Transverse colon (tissue), 4 donors: ENCODE results near the gene ZAR1. TPM values are rescaled to one million over a fixed set of nuclear protein-coding genes. Genes with fewer than 3 reads are reported as not detected.
"Not testable (repeated sequence)": the region's sequence is repeated elsewhere in the genome, so short reads cannot be mapped to it uniquely, and the experiment has no call there.

ENCODE experiments used
- DNase-seq: peaks from one replicate; pipeline ENCODE4 v3.0.0-alpha.2; 2019
- H3K27ac ChIP-seq, 4 donors: fragments of 200-600 bp; sonication (generic); 2 replicates each; pipeline ENCODE4 v1.5.1; 2016 to 2018; ENCODE audit warnings: inconsistent platforms in 4 of 4
- H3K27me3 ChIP-seq: fragments of 200-600 bp; sonication (generic); 2 replicates; pipeline ENCODE4 v1.5.1; 2017; ENCODE audit warnings: inconsistent platforms
- H3K36me3 ChIP-seq, 4 donors: fragments of 200-600 bp; sonication (generic); 2 replicates each; pipeline ENCODE4 v1.5.1; 2017 to 2019; ENCODE audit warnings: inconsistent platforms in 4 of 4
- H3K4me1 ChIP-seq, 4 donors: fragments of 200-600 bp; sonication (generic); 2 replicates each; pipeline ENCODE4 v1.5.1; 2017 to 2020; ENCODE audit warnings: inconsistent platforms in 4 of 4
- H3K4me3 ChIP-seq, 4 donors: fragments of 200-600 bp; sonication (generic); 1 replicate in 1 of 4; 2 replicates in 3 of 4; pipeline versions ENCODE4 v1.5.1 to v1.6.1; 2017 to 2019; ENCODE audit warnings: inconsistent platforms in 4 of 4
- H3K9me3 ChIP-seq, 2 donors: fragments of 200-600 bp; sonication (generic); 2 replicates each; pipeline ENCODE4 v1.5.1; 2017 to 2019; ENCODE audit warnings: inconsistent platforms in 2 of 2
- EP300 ChIP-seq: sonication (generic); formaldehyde crosslinking; IDR thresholded peaks from one replicate; pipeline ENCODE4 v1.6.1; 2017; ENCODE audit warnings: antibody characterized with exemption, low read depth
- POLR2A ChIP-seq: fragments of 450-650 bp; IDR thresholded peaks from one replicate; pipeline ENCODE4 v1.6.1; 2016; ENCODE audit warnings: antibody characterized with exemption, mild to moderate bottlenecking, moderate library complexity
- POLR2AphosphoS5 ChIP-seq, 3 donors: sonication (generic); formaldehyde crosslinking; IDR thresholded peaks; one replicate each; pipeline ENCODE4 v1.6.1; 2016; ENCODE audit warnings: antibody characterized with exemption in 3 of 3
- WGBS, 2 donors: methylation state at CpG; one replicate each; pipeline ENCODE4 v1.1.5; 2018; ENCODE audit warnings: low coverage in 1 of 2; 5-methylcytosine and 5-hydroxymethylcytosine counted together
- in situ Hi-C, 4 donors: fragments of 200-750 bp; cut with MboI; loops; one replicate each; pipeline versions ENCODE4 v1.15.0 to v1.15.1; 2017; ENCODE audit warnings: low sequenced_read_pairs in 3 of 4, low pct_ligation_motif_present in 1 of 4, low pct_unique_long_range_greater_than_20kb in 1 of 4
- intact Hi-C: fragments of 100-400 bp; cut with DNase I; formaldehyde crosslinking; loops from one replicate; pipeline ENCODE4 v1.15.1; 2023; ENCODE audit warnings: low total_unique reads
- total RNA-seq, 4 donors: library from RNA; depleted of rRNA; stranded (reverse); fragments of >200 nt; gene quantifications; one replicate each; pipeline ENCODE4 v1.1.0, GENCODE V29; 2016
- TF ChIP-seq, protein P1 (sequence below), 5 experiments: fragments of 200-600 bp in 3 of 5; fragments of 450-650 bp in 2 of 5; sonication (generic) in 3 of 5; IDR thresholded peaks; 1 replicate in 2 of 5; 2 replicates in 3 of 5; pipeline ENCODE4 v1.5.1; 2016 to 2017; ENCODE audit warnings: antibody characterized with exemption in 5 of 5, inconsistent platforms in 3 of 5, mild to moderate bottlenecking in 2 of 5, moderate library complexity in 1 of 5

The ZAR1 gene
- total RNA-seq, 4 donors from 2014 or later = not detected

GRCh38 chr4:48449151-48449550, 40.9 kb upstream of the ZAR1 start:
- Histone ChIP-seq H3K4me3 (no peak overlapping the region), H3K9me3 (no peaks in the 10 kb centered on the region), H3K27ac (no peak overlapping the region), H3K36me3 (no peaks in the 10 kb centered on the region), H3K4me1 (no peaks in the 10 kb centered on the region), H3K27me3 (no peaks in the 10 kb centered on the region)
- 90% methylated on average over 10 of the region's 10 CpGs; no CpG with 5 or more reads in 1 of the 2 donors for WGBS, 2 donors
- intact Hi-C loops (no loop called here), in situ Hi-C loops (no loop called here)
- DNase-seq = no peak
- no peak for TF ChIP-seq POLR2AphosphoS5 (IDR thresholded peaks at IDR 0.05)
- no peak for TF ChIP-seq POLR2A
- TF ChIP-seq, protein P1, sequence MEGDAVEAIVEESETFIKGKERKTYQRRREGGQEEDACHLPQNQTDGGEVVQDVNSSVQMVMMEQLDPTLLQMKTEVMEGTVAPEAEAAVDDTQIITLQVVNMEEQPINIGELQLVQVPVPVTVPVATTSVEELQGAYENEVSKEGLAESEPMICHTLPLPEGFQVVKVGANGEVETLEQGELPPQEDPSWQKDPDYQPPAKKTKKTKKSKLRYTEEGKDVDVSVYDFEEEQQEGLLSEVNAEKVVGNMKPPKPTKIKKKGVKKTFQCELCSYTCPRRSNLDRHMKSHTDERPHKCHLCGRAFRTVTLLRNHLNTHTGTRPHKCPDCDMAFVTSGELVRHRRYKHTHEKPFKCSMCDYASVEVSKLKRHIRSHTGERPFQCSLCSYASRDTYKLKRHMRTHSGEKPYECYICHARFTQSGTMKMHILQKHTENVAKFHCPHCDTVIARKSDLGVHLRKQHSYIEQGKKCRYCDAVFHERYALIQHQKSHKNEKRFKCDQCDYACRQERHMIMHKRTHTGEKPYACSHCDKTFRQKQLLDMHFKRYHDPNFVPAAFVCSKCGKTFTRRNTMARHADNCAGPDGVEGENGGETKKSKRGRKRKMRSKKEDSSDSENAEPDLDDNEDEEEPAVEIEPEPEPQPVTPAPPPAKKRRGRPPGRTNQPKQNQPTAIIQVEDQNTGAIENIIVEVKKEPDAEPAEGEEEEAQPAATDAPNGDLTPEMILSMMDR (IDR thresholded peaks at IDR 0.05) = no peak
- TF ChIP-seq EP300 = no peak

- no peak for DNase-seq
- Histone ChIP-seq H3K27ac (no peak overlapping the region), H3K27me3 (no peaks in the 10 kb centered on the region), H3K9me3 (no peaks in the 10 kb centered on the region), H3K4me1 (no peaks in the 10 kb centered on the region), H3K36me3 (no peaks in the 10 kb centered on the region), H3K4me3 (no peak overlapping the region)
- 89 to 96% methylated on average over 3 of the region's 3 CpGs for WGBS, 2 donors
- in situ Hi-C loops (no loop called here), intact Hi-C loops (no loop called here)
- TF ChIP-seq, protein P1 (IDR thresholded peaks at IDR 0.05) = no peak
- TF ChIP-seq POLR2AphosphoS5 (IDR thresholded peaks at IDR 0.05) (no peak), EP300 (no peak), POLR2A (no peak)
Measured at GRCh38 chr4:48450740-48451139, 39.3 kb upstream of the ZAR1 start.

GRCh38 chr4:48451656-48452055, 38.4 kb upstream of the ZAR1 start:
- intact Hi-C loops = not testable (repeated sequence)
- WGBS, 2 donors = 81 to 88% methylated on average over 3 of the region's 3 CpGs

DNA sequence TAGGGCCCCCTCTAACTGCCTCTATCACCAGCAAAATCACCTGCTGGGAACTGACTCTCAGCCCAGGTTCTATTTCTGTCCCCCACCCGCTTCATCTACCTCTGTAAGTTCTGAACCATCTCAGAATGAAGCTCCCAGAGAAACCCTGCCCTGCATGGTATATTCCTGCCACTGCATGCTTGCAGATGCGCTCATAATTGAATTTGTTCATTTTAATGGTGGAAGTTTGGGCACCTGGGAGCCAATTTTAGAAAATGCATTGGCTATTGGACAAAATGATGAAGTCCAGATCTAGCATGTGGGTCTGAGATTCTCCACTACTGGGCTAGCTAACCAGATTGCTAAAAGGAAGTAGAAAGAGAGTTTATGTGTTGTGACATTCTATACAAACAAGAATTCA, 35.5 kb upstream of the ZAR1 start:
- intact Hi-C loops = no loop called here
- Histone ChIP-seq H3K9me3 (no peaks in the 10 kb centered on the region), H3K4me1 (no peaks in the 10 kb centered on the region), H3K36me3 (no peaks in the 10 kb centered on the region), H3K4me3 (no peak overlapping the region), H3K27ac (no peak overlapping the region), H3K27me3 (no peaks in the 10 kb centered on the region)
- DNase-seq = no peak
- in situ Hi-C loops = no loop called here
- 94% methylated on average over 2 of the region's 2 CpGs; no CpG with 5 or more reads in 1 of the 2 donors for WGBS, 2 donors
- no peak for TF ChIP-seq POLR2A
- TF ChIP-seq, protein P1 (IDR thresholded peaks at IDR 0.05) = no peak
- no peak for TF ChIP-seq EP300
- no peak for TF ChIP-seq POLR2AphosphoS5 (IDR thresholded peaks at IDR 0.05)

More at GRCh38 chr4:48451656-48452055, 38.4 kb upstream of the ZAR1 start:
- H3K27ac ChIP-seq, in situ Hi-C loops, DNase-seq, H3K27me3 ChIP-seq, H3K36me3 ChIP-seq, H3K9me3 ChIP-seq, H3K4me1 ChIP-seq, H3K4me3 ChIP-seq: not testable (repeated sequence)

DNA sequence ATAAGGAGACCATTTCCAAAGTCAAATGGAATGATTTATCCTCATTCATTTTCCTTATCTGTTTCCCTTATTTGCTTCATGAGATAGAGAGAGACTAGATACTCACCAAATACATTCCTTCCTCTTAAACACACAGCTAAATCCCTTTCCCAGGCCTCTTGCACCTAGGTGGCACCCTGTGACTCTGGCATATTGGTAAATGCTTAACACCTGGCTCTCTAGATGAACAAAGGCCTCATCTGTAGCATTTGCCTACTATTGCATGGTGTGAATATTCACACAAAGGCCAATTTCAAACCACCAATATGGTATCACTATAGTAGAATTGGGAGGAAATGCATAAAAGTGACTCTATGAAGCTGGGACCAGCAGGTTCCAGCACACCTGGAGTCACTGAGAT, 29.1 kb upstream of the ZAR1 start:
- Histone ChIP-seq H3K4me1 (no peaks in the 10 kb centered on the region), H3K9me3 (no peaks in the 10 kb centered on the region), H3K36me3 (no peaks in the 10 kb centered on the region), H3K27me3 (no peaks in the 10 kb centered on the region), H3K4me3 (no peak overlapping the region), H3K27ac (no peak overlapping the region)
- intact Hi-C loops (no loop called here), in situ Hi-C loops (no loop called here)
- DNase-seq = no peak
- no peak for TF ChIP-seq POLR2AphosphoS5 (IDR thresholded peaks at IDR 0.05)
- TF ChIP-seq EP300 = no peak
- TF ChIP-seq, protein P1 (IDR thresholded peaks at IDR 0.05) = no peak
- no peak for TF ChIP-seq POLR2A
